HEK293T (cell line): ENCODE data around the gene APOB.

Experiments
- CTCF ChIA-PET: fragments of 350-600 bp; formaldehyde crosslinking; extraction: SDS; loops from one replicate; lab custom pipeline; 2021; ENCODE audit warnings: antibody characterized with exemption, inconsistent platforms; lab: Yijun Ruan, JAX
- POLR2A ChIA-PET: fragments of 350-600 bp; formaldehyde crosslinking; extraction: SDS; loops from one replicate; lab custom pipeline; 2020; ENCODE audit warnings: antibody characterized with exemption, inconsistent platforms; lab: Yijun Ruan, JAX
- DNase-seq: peaks from one replicate; pipeline ENCODE4 v3.0.0; 2012; ENCODE audit warnings: mixed read lengths; ENCODE audit errors: extremely low spot score
- ARNT ChIP-seq: fragments of 450-650 bp; IDR thresholded peaks from 2 replicates; pipeline ENCODE4 v1.6.1; 2017; ENCODE audit warnings: mild to moderate bottlenecking
- BHLHE40 ChIP-seq: fragments of 450-650 bp; IDR thresholded peaks from 2 replicates; pipeline ENCODE4 v1.6.1; 2016; ENCODE audit warnings: mild to moderate bottlenecking, moderate library complexity, borderline replicate concordance
- CTBP1 ChIP-seq: fragments of 450-650 bp; IDR thresholded peaks from 2 replicates; pipeline ENCODE4 v1.6.1; 2016; ENCODE audit warnings: borderline replicate concordance
- ELF4 ChIP-seq: fragments of 450-650 bp; IDR thresholded peaks from 2 replicates; pipeline ENCODE4 v1.6.1; 2017; ENCODE audit warnings: antibody characterized with exemption
- FOXA1 ChIP-seq: fragments of 450-650 bp; IDR thresholded peaks from 2 replicates; pipeline ENCODE4 v1.6.1; 2016; ENCODE audit warnings: mild to moderate bottlenecking
- FOXK2 ChIP-seq: fragments of 450-650 bp; IDR thresholded peaks from 2 replicates; pipeline ENCODE4 v1.6.1; 2016; ENCODE audit warnings: mild to moderate bottlenecking
- FOXM1 ChIP-seq: fragments of 450-650 bp; IDR thresholded peaks from 2 replicates; pipeline ENCODE4 v1.6.1; 2017; ENCODE audit warnings: mild to moderate bottlenecking, borderline replicate concordance
- HDGF ChIP-seq: fragments of 450-650 bp; IDR thresholded peaks from 2 replicates; pipeline ENCODE4 v1.6.1; 2017; ENCODE audit warnings: antibody characterized with exemption, borderline replicate concordance
- L3MBTL2 ChIP-seq: fragments of 450-650 bp; conservative IDR thresholded peaks from 2 replicates; pipeline ENCODE4 v1.6.1; 2016; ENCODE audit warnings: mild to moderate bottlenecking
- LEF1 ChIP-seq: fragments of 450-650 bp; IDR thresholded peaks from 2 replicates; pipeline ENCODE4 v1.6.1; 2017; ENCODE audit warnings: mild to moderate bottlenecking, borderline replicate concordance
- NFRKB ChIP-seq: fragments of 450-650 bp; IDR thresholded peaks from 2 replicates; pipeline ENCODE4 v1.6.1; 2016; ENCODE audit warnings: mild to moderate bottlenecking, moderate library complexity
- PKNOX1 ChIP-seq: fragments of 450-650 bp; IDR thresholded peaks from 2 replicates; pipeline ENCODE4 v1.6.1; 2016
- SP1 ChIP-seq: fragments of 450-650 bp; IDR thresholded peaks from 2 replicates; pipeline ENCODE4 v1.6.1; 2017
- SUZ12 ChIP-seq: fragments of 450-650 bp; IDR thresholded peaks from 2 replicates; pipeline ENCODE4 v1.6.1; 2016; ENCODE audit warnings: mild to moderate bottlenecking
- TARDBP ChIP-seq: fragments of 450-650 bp; IDR thresholded peaks from 2 replicates; pipeline ENCODE4 v1.6.1; 2016
- ZNF384 ChIP-seq: fragments of 450-650 bp; IDR thresholded peaks from 2 replicates; pipeline ENCODE4 v1.6.1; 2016

Gene APOB

GRCh38 chr2:21041943-21042707 is 1.7 kb downstream of the APOB start:
- ChIA-PET POLR2A (no interaction called here), CTCF (interaction anchor here (1.2 to 1.6 kb wide), 2 partner anchors 75 to 276 kb away, joined by 3 to 5 read pairs; no protein-coding TSS in a partner anchor)
- no peak for DNase-seq
- no peak for TF ChIP-seq FOXK2
- no peak for TF ChIP-seq LEF1
- TF ChIP-seq SUZ12: no peak
- no peak for TF ChIP-seq HDGF
- no peak for TF ChIP-seq BHLHE40
- no peak for TF ChIP-seq CTBP1
- TF ChIP-seq FOXM1: no peak
- no peak for TF ChIP-seq SP1
- no peak for TF ChIP-seq NFRKB
- no peak for TF ChIP-seq ZNF384
- no peak for TF ChIP-seq TARDBP
- TF ChIP-seq L3MBTL2: no peak
- no peak for TF ChIP-seq PKNOX1
- no peak for TF ChIP-seq ELF4
- TF ChIP-seq ARNT: no peak
- no peak for TF ChIP-seq FOXA1

- DNase-seq: no peak
- CTCF ChIA-PET: no interaction called here
- no peak for TF ChIP-seq L3MBTL2
- TF ChIP-seq ARNT: no peak
- TF ChIP-seq FOXM1: no peak
- no peak for TF ChIP-seq ELF4
- TF ChIP-seq BHLHE40: no peak
- no peak for TF ChIP-seq TARDBP
- no peak for TF ChIP-seq PKNOX1
- no peak for TF ChIP-seq FOXK2
- TF ChIP-seq FOXA1: no peak
- no peak for TF ChIP-seq SP1
- TF ChIP-seq CTBP1: no peak
- TF ChIP-seq HDGF: no peak
- no peak for TF ChIP-seq ZNF384
- TF ChIP-seq LEF1: no peak
- TF ChIP-seq SUZ12: no peak
- no peak for TF ChIP-seq NFRKB
- POLR2A ChIA-PET: no interaction called here
Observed at GRCh38 chr2:21041462-21041861, 2.4 kb downstream of the APOB start.

- no peak for DNase-seq
- POLR2A ChIA-PET: no interaction called here
- CTCF ChIA-PET: no interaction called here
- no peak for TF ChIP-seq CTBP1
- TF ChIP-seq TARDBP: no peak
- no peak for TF ChIP-seq ZNF384
- TF ChIP-seq FOXM1: no peak
- TF ChIP-seq HDGF: no peak
- TF ChIP-seq NFRKB: no peak
- TF ChIP-seq ARNT: no peak
- TF ChIP-seq FOXA1: no peak
- no peak for TF ChIP-seq LEF1
- no peak for TF ChIP-seq ELF4
Observed at GRCh38 chr2:21040468-21041377, 3.1 kb downstream of the APOB start.

- ChIA-PET CTCF (no interaction called here), POLR2A (no interaction called here)
- TF ChIP-seq HDGF: no peak
- no peak for TF ChIP-seq SP1
- TF ChIP-seq TARDBP: no peak
- TF ChIP-seq ZNF384: no peak
- TF ChIP-seq ELF4: no peak
- TF ChIP-seq FOXM1: no peak
- no peak for TF ChIP-seq CTBP1
- no peak for TF ChIP-seq FOXA1
- TF ChIP-seq ARNT: no peak
- TF ChIP-seq PKNOX1: no peak
- no peak for TF ChIP-seq NFRKB
- TF ChIP-seq LEF1: no peak
- TF ChIP-seq SUZ12: no peak
- no peak for DNase-seq
Observed at GRCh38 chr2:21039979-21040467, 3.9 kb downstream of the APOB start.

GRCh38 chr2:21039080-21039556 is 4.8 kb downstream of the APOB start:
- POLR2A ChIA-PET: no interaction called here
- DNase-seq: no peak
- TF ChIP-seq ZNF384: no peak
- no peak for TF ChIP-seq CTBP1
- no peak for TF ChIP-seq NFRKB
- no peak for TF ChIP-seq HDGF
- no peak for TF ChIP-seq PKNOX1
- no peak for TF ChIP-seq FOXM1
- no peak for TF ChIP-seq TARDBP
- TF ChIP-seq FOXA1: no peak
- no peak for TF ChIP-seq FOXK2
- no peak for TF ChIP-seq SUZ12
- no peak for TF ChIP-seq ELF4
- no peak for TF ChIP-seq BHLHE40
- no peak for TF ChIP-seq L3MBTL2
- no peak for TF ChIP-seq ARNT
- TF ChIP-seq SP1: no peak
- TF ChIP-seq LEF1: no peak
- CTCF ChIA-PET: interaction anchor here (0.6 kb wide), 1 partner anchor 378 kb away, joined by 3 read pairs; no protein-coding TSS in a partner anchor
